AG04449 (cell line): ENCODE measurements around the gene GRID2.
"Not testable (repeated sequence)": the region's sequence is repeated elsewhere in the genome, so short reads cannot be mapped to it uniquely, and the experiment has no call there.

Source experiments
- CTCF ChIA-PET: fragments of 350-600 bp; formaldehyde crosslinking; extraction: SDS; loops from one replicate; lab custom pipeline; 2021; ENCODE audit warnings: antibody characterized with exemption; lab: Yijun Ruan, JAX
- POLR2A ChIA-PET: fragments of 400-600, 350-600 bp; formaldehyde crosslinking; extraction: SDS; loops from one replicate; lab custom pipeline; 2020; ENCODE audit warnings: antibody characterized with exemption, inconsistent platforms; lab: Yijun Ruan, JAX
- DNase-seq: peaks from one replicate; pipeline ENCODE4 v3.0.0-alpha.2; 2010; ENCODE audit warnings: low read depth, low spot score
- H3K4me3 ChIP-seq: 2 replicates; pipeline ENCODE4 v1.5.1; 2011; ENCODE audit warnings: low read depth, mild to moderate bottlenecking, control low read depth, low read length
- TF ChIP-seq, protein P1 (sequence below): IDR thresholded peaks from one replicate; pipeline ENCODE4 v1.5.1; 2011; ENCODE audit warnings: mild to moderate bottlenecking, moderate library complexity, low read length, control low read depth, inconsistent platforms; ENCODE audit not compliant: insufficient read depth; ENCODE audit errors: missing control alignments

Gene GRID2

GRCh38 chr4:92382128-92382527 lies 78.4 kb downstream of the GRID2 start:
- TF ChIP-seq, protein P1, sequence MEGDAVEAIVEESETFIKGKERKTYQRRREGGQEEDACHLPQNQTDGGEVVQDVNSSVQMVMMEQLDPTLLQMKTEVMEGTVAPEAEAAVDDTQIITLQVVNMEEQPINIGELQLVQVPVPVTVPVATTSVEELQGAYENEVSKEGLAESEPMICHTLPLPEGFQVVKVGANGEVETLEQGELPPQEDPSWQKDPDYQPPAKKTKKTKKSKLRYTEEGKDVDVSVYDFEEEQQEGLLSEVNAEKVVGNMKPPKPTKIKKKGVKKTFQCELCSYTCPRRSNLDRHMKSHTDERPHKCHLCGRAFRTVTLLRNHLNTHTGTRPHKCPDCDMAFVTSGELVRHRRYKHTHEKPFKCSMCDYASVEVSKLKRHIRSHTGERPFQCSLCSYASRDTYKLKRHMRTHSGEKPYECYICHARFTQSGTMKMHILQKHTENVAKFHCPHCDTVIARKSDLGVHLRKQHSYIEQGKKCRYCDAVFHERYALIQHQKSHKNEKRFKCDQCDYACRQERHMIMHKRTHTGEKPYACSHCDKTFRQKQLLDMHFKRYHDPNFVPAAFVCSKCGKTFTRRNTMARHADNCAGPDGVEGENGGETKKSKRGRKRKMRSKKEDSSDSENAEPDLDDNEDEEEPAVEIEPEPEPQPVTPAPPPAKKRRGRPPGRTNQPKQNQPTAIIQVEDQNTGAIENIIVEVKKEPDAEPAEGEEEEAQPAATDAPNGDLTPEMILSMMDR = no peak
- POLR2A ChIA-PET = no interaction called here
- CTCF ChIA-PET = no interaction called here
- no peak for DNase-seq
- no peak overlapping the region for H3K4me3 ChIP-seq

DNA sequence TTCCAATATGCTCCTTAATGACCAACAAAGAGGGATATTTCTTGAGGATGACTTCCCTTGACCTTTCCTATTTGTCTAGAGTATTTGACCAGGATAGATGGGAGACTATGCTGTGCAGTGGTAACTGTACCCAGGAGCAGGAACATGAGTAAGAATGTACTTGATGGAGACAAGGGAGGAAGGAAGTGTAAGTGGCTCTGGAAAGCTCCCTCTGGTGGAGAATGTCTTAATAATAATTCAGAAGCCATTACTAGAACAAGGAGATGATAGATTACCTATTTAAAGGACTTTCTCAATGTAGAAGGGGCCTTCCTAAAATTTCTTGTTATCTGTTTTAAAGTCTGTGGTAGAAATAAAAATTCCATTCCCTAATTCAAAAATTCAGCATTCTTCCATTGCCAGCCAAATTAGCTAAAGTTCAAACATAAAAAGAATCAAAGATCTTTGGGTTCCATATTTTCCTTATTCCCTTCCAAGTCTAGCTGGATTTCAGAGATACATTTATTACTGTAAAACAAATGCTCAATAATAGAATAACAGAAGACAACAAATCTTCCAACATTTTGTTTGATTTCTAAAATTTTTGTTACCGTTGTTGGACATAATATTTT lies 83.8 kb downstream of the GRID2 start:
- POLR2A ChIA-PET = no interaction called here
- H3K4me3 ChIP-seq = no peak overlapping the region
- CTCF ChIA-PET = interaction anchor here (0.8 to 2.3 kb wide), 4 partner anchors 12 to 1969 kb away, joined by 3 to 12 read pairs (median 4); no protein-coding TSS in a partner anchor
- no peak for DNase-seq
- TF ChIP-seq, protein P1 = peak; percentile 33

GRCh38 chr4:92399032-92399431 lies 95.3 kb downstream of the GRID2 start:
- no peak for DNase-seq
- CTCF ChIA-PET = interaction anchor here (0.8 to 1.0 kb wide), 3 partner anchors 11 to 13 kb away, joined by 3 read pairs; no protein-coding TSS in a partner anchor
- POLR2A ChIA-PET = no interaction called here
- H3K4me3 ChIP-seq = no peak overlapping the region
- TF ChIP-seq, protein P1 = no peak

DNA sequence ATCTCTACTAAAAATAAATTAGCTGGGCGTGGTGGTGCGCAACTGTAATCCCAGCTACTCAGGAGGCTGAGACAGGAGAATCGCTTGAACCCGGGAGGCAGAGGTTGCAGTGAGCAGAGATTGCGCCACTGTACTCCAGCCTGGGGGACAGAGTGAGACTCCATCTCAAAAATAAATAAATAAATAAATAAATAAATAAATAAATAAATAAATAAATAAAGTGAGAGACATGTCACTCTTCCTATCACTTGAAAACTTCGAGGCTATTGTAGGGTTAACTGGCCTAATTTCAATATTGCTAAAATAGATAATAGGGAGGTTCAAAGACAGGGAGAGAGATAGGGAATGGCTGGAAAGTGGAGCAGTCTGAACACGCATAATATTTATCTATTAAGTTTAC lies 99.8 kb downstream of the GRID2 start:
- DNase-seq, CTCF ChIA-PET, H3K4me3 ChIP-seq, POLR2A ChIA-PET: not testable (repeated sequence)

- no peak for DNase-seq
- no peak overlapping the region for H3K4me3 ChIP-seq
- TF ChIP-seq, protein P1 = no peak
- ChIA-PET CTCF (no interaction called here), POLR2A (no interaction called here)
These were observed 102.7 kb downstream of the GRID2 start for GRCh38 chr4:92406488-92406887.

DNA sequence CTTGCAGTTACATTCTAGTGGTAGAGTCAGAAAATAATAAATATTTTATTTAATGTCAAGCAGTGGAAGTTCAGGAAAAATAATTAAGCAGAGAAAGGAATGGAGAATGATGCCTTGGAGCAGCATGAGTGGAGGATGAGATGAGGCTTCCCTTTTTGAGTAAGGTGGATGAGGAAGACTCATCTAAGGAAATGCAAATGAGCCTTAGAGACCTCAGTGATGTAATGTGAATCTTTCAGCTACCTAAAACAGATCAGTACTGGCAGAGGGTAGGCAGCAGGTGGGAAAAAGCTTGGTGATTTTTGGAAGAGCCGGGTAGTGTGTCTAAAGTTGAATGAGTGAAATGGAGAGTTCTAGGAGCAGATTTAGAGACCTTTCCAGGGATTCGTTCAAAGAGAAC lies 118.2 kb downstream of the GRID2 start:
- TF ChIP-seq, protein P1 = no peak
- no peak for DNase-seq
- H3K4me3 ChIP-seq = no peak overlapping the region
- POLR2A ChIA-PET = no interaction called here
- CTCF ChIA-PET = no interaction called here

DNA sequence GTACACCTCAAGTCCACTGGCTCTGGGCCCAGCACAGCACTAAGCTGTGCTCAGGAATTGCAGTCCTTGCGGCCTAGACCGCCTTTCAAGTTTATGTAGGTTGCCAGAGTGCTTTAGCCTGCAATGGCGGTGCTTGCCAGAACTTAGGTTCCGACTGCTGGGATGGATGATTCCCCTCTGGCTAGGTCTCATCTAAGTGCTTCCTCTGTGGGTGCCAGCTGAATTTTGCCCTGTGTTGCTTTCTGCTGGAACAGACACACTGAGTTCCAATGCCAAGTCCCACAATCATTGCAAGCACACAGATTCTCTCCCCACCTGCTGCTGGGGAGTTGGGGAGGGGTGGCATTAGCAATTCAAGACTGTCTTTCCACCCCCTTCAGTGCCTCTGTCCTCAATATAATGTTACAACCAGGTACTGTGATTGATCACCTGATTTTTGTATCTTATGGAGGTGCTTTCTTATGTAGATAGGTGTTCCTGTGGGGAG lies 129.5 kb downstream of the GRID2 start:
- no peak overlapping the region for H3K4me3 ChIP-seq
- no peak for DNase-seq
- POLR2A ChIA-PET = no interaction called here
- CTCF ChIA-PET = no interaction called here
- TF ChIP-seq, protein P1 = no peak

- DNase-seq, POLR2A ChIA-PET, H3K4me3 ChIP-seq, CTCF ChIA-PET: not testable (repeated sequence)
These were observed 135.0 kb downstream of the GRID2 start for GRCh38 chr4:92438722-92439121.

- DNase-seq, CTCF ChIA-PET, POLR2A ChIA-PET, H3K4me3 ChIP-seq: not testable (repeated sequence)
These were observed 138.4 kb downstream of the GRID2 start for GRCh38 chr4:92442131-92442530.
